Fibroblast of skin of right quadriceps (primary cell): ENCODE results near the gene SUPT3H.
"Not testable (repeated sequence)": the region's sequence is repeated elsewhere in the genome, so short reads cannot be mapped to it uniquely, and the experiment has no call there.

ENCODE experiments used
- DNase-seq: peaks from one replicate; pipeline ENCODE4 v3.0.0-alpha.2; 2013

The SUPT3H gene

GRCh38 chr6:45320349-45320748, 57.4 kb downstream of the SUPT3H start:
- DNase-seq = no peak

GRCh38 chr6:45314146-45314545, 63.6 kb downstream of the SUPT3H start:
- DNase-seq = no peak

- no peak for DNase-seq
Observed at GRCh38 chr6:45310118-45310788, 67.5 kb downstream of the SUPT3H start.

- peak; percentile 15 for DNase-seq
Observed at GRCh38 chr6:45305546-45305945, 72.2 kb downstream of the SUPT3H start.

- no peak for DNase-seq
Observed at GRCh38 chr6:45302832-45303231, 74.9 kb downstream of the SUPT3H start.

GRCh38 chr6:45301348-45302142, 76.2 kb downstream of the SUPT3H start:
- DNase-seq = no peak

GRCh38 chr6:45300736-45301135, 77.0 kb downstream of the SUPT3H start:
- no peak for DNase-seq

- DNase-seq = no peak
Observed at GRCh38 chr6:45299096-45299581, 78.6 kb downstream of the SUPT3H start.

- DNase-seq = no peak
Observed at GRCh38 chr6:45297320-45297719, 80.4 kb downstream of the SUPT3H start.

GRCh38 chr6:45294065-45294701, 83.6 kb downstream of the SUPT3H start:
- DNase-seq = not testable (repeated sequence)

GRCh38 chr6:45293306-45293705, 84.4 kb downstream of the SUPT3H start:
- no peak for DNase-seq

GRCh38 chr6:45289751-45290514, 87.8 kb downstream of the SUPT3H start:
- DNase-seq = no peak

GRCh38 chr6:45286707-45287106, 91.0 kb downstream of the SUPT3H start:
- not testable (repeated sequence) for DNase-seq

GRCh38 chr6:45278367-45278766, 99.4 kb downstream of the SUPT3H start:
- DNase-seq = no peak

GRCh38 chr6:45277741-45278140, 100.0 kb downstream of the SUPT3H start:
- DNase-seq = not testable (repeated sequence)

GRCh38 chr6:45275358-45275757, 102.4 kb downstream of the SUPT3H start:
- DNase-seq = no peak

- no peak for DNase-seq
Observed at GRCh38 chr6:45272626-45273025, 105.1 kb downstream of the SUPT3H start.

- DNase-seq = peak; percentile 41
Observed at GRCh38 chr6:45265246-45265645, 112.5 kb downstream of the SUPT3H start.

GRCh38 chr6:45260696-45261095, 117.0 kb downstream of the SUPT3H start:
- no peak for DNase-seq

GRCh38 chr6:45256697-45257695, 120.7 kb downstream of the SUPT3H start:
- DNase-seq = peak; percentile 11

GRCh38 chr6:45255434-45255833, 122.3 kb downstream of the SUPT3H start:
- no peak for DNase-seq

GRCh38 chr6:45254253-45254652, 123.5 kb downstream of the SUPT3H start:
- DNase-seq = no peak
